SH-SY5Y (cell line): ENCODE data around the gene TMEM52B.

Source experiments
- GATA2 ChIP-seq: IDR thresholded peaks from 2 replicates; pipeline ENCODE4 v1.6.1; 2011; ENCODE audit warnings: mild to moderate bottlenecking, low read depth, low read length
- GATA3 ChIP-seq: IDR thresholded peaks from 2 replicates; pipeline ENCODE4 v1.6.1; 2011; ENCODE audit warnings: low read depth, mild to moderate bottlenecking, low read length, moderate library complexity

- TF ChIP-seq GATA2 (peak; percentile 74), GATA3 (peak; percentile 23; the same call in 1 of the 2 replicates)
These were observed 11.9 kb downstream of the TMEM52B start for GRCh38 chr12:10190558-10191388.
